DND-41 (cell line): ENCODE measurements around the gene LYRM4.

Experiments used
- ATAC-seq: fragments of 200-7000 bp; cut with Tn5 transposase; 3 replicates; pipeline ENCODE4 v1.9.1; 2021; ENCODE audit warnings: low read depth; ENCODE audit not compliant: insufficient read depth
- DNase-seq: peaks from one replicate; pipeline ENCODE4 v3.0.0-alpha.2; 2020
- H2AFZ ChIP-seq: 2 replicates; pipeline ENCODE4 v1.6.0; 2012; ENCODE audit warnings: low read depth, low read length
- H3K27ac ChIP-seq: 2 replicates; pipeline ENCODE4 v1.5.1; 2012; ENCODE audit warnings: low read length, inconsistent platforms
- H3K27me3 ChIP-seq: fragments of 200-600 bp; sonication (generic); 2 replicates; pipeline ENCODE4 v1.6.0; 2012; ENCODE audit warnings: low read length, mild to moderate bottlenecking, inconsistent platforms; ENCODE audit not compliant: insufficient read depth, poor library complexity
- H3K36me3 ChIP-seq: 2 replicates; pipeline ENCODE4 v1.5.1; 2012; ENCODE audit warnings: low read length, inconsistent platforms; ENCODE audit not compliant: insufficient read depth
- H3K4me1 ChIP-seq: 2 replicates; pipeline ENCODE4 v1.5.1; 2012; ENCODE audit warnings: mild to moderate bottlenecking, low read length; ENCODE audit not compliant: insufficient read depth
- H3K4me2 ChIP-seq: 2 replicates; pipeline ENCODE4 v1.6.0; 2012; ENCODE audit warnings: mild to moderate bottlenecking, moderate library complexity, low read length, inconsistent platforms; ENCODE audit not compliant: insufficient read depth
- H3K4me3 ChIP-seq, 2 experiments: fragments of 200-600 bp in 1 of 2; shearing (Covaris generic) in 1 of 2; 2 replicates each; pipeline ENCODE4 v1.5.1; 2012 to 2016; ENCODE audit warnings: inconsistent platforms in 2 of 2, low read length in 2 of 2, mild to moderate bottlenecking in 2 of 2, low read depth in 1 of 2, moderate library complexity in 1 of 2
- H3K79me2 ChIP-seq: 2 replicates; pipeline ENCODE4 v1.6.0; 2012; ENCODE audit warnings: low read length, inconsistent platforms; ENCODE audit not compliant: insufficient read depth
- H3K9ac ChIP-seq: 2 replicates; pipeline ENCODE4 v1.6.0; 2012; ENCODE audit warnings: low read depth, mild to moderate bottlenecking, inconsistent platforms, low read length, moderate library complexity
- H3K9me3 ChIP-seq: 2 replicates; pipeline ENCODE4 v1.5.1; 2012; ENCODE audit warnings: low read length, moderate library complexity, mild to moderate bottlenecking, inconsistent platforms; ENCODE audit not compliant: insufficient read depth, severe bottlenecking
- H4K20me1 ChIP-seq: 2 replicates; pipeline ENCODE4 v1.6.0; 2012; ENCODE audit warnings: low read length; ENCODE audit not compliant: insufficient read depth
- CTCF ChIP-seq: IDR thresholded peaks from 2 replicates; pipeline ENCODE4 v1.5.1; 2012; ENCODE audit warnings: borderline replicate concordance, low read length, moderate library complexity, mild to moderate bottlenecking; ENCODE audit not compliant: poor library complexity, severe bottlenecking; ENCODE audit errors: extremely low read depth
- EZH2 ChIP-seq: IDR thresholded peaks from 3 replicates; pipeline ENCODE4 v1.6.1; 2012; ENCODE audit warnings: borderline replicate concordance, low read depth, mild to moderate bottlenecking, moderate library complexity, low read length, inconsistent platforms; ENCODE audit not compliant: severe bottlenecking

LYRM4 gene

DNA sequence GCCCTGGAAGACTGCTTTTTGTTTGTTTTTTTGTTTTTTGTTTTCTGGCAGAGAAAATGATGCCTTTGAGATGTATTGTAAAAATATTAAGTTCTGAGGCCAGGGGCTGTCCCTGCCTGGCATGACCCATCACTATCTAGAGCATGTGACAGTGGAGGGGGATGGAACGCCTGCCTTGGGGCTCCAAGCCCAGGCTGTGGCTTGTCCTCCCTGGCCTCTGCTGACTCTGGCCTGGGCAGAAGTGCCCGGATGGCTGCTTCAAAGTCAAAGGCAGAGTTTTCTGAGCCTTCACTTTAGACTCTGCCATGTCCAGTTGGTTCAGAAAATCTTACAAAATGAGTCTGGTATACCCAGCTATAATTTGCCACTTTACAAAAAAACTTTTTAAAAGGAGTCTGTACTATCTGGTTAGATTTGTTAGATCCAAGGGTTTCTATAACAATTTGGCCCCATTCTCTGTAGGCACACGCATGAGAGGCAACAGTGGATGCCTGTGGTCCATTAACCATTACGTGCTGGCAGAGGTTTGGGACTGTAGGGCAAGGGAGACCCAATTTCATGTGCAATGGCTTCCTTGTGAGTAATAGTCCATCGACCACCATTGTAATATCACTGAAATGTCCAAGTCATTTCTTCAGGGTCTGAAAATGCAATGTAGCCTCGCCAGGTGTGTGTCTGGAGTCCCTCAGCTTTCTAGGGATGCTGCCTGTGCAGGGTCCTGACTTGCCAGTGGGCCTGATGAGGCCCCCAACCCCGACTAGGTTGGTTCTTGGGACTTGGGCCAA is 167.3 kb downstream of the LYRM4 start:
- H3K27ac ChIP-seq: no peak overlapping the region
- DNase-seq: no peak

GRCh38 chr6:5091210-5092069 is 169.3 kb downstream of the LYRM4 start:
- Histone ChIP-seq H3K36me3 (no peaks in the 10 kb centered on the region), H3K9me3 (no peaks in the 10 kb centered on the region), H3K27ac (no peak overlapping the region), H3K4me1 (no peaks in the 10 kb centered on the region), H3K79me2 (no peaks in the 10 kb centered on the region), H3K27me3 (no peaks in the 10 kb centered on the region), H3K4me2 (no peak overlapping the region), H3K4me3 (no peak overlapping the region), H4K20me1 (no peaks in the 10 kb centered on the region), H3K9ac (no peak overlapping the region), H2AFZ (no peak overlapping the region)
- DNase-seq (no peak), ATAC-seq (no peak)
- TF ChIP-seq CTCF (no peak), EZH2 (no peak)

More for the DNA sequence above, 167.3 kb downstream of the LYRM4 start:
- Histone ChIP-seq H3K27me3 (no peaks in the 10 kb centered on the region), H3K4me3 (no peak overlapping the region), H2AFZ (no peak overlapping the region), H3K4me1 (no peaks in the 10 kb centered on the region), H3K4me2 (no peak overlapping the region), H3K9me3 (no peaks in the 10 kb centered on the region), H4K20me1 (no peaks in the 10 kb centered on the region), H3K9ac (no peak overlapping the region), H3K79me2 (no peaks in the 10 kb centered on the region), H3K36me3 (no peaks in the 10 kb centered on the region)
- TF ChIP-seq EZH2 (no peak), CTCF (no peak)
- no peak for ATAC-seq

GRCh38 chr6:5090603-5091002 is 170.1 kb downstream of the LYRM4 start:
- H3K36me3 ChIP-seq: no peaks in the 10 kb centered on the region
- TF ChIP-seq CTCF (no peak), EZH2 (no peak)

More at GRCh38 chr6:5090603-5091002, 170.1 kb downstream of the LYRM4 start:
- Histone ChIP-seq H3K4me1 (no peaks in the 10 kb centered on the region), H3K9ac (no peak overlapping the region), H3K4me3 (no peak overlapping the region), H4K20me1 (no peaks in the 10 kb centered on the region), H3K4me2 (no peak overlapping the region), H2AFZ (no peak overlapping the region), H3K27me3 (no peaks in the 10 kb centered on the region), H3K9me3 (peaks cover 5% of the 10 kb centered on the region), H3K27ac (no peak overlapping the region), H3K79me2 (no peaks in the 10 kb centered on the region)
- ATAC-seq: no peak
- DNase-seq: no peak
